Measurements from ENCODE around the gene SLC9A1. TPM values are rescaled to one million over a fixed set of nuclear protein-coding genes. Genes with fewer than 3 reads are reported as not detected.

SLC9A1 gene
- polyA plus RNA-seq, 1 of the 3 experiments (the other 2 are of a cell fraction), result 11.4 TPM

- TF ChIP-seq CTCF (IDR thresholded peaks at IDR 0.05) (no peak), RFX5 (IDR thresholded peaks at IDR 0.05; ENCODE audit: low read length) (no peak), GABPA (IDR thresholded peaks at IDR 0.05; ENCODE audit: low read depth) (no peak), ZBTB33 (IDR thresholded peaks at IDR 0.05; ENCODE audit: borderline replicate concordance, low read depth) (no peak), SMC3 (IDR thresholded peaks at IDR 0.05; ENCODE audit: low read depth, low read length) (no peak)
Observed at GRCh38 chr1:27065999-27066630, 88.8 kb downstream of the SLC9A1 start (continued).

- H4K20me1 ChIP-seq (ENCODE audit: insufficient read depth), result no peaks in the 10 kb centered on the region
- no peak overlapping the region for H3K4me3 ChIP-seq (ENCODE audit: low read depth in 2 of 2, low read length in 1 of 2)
- H2AFZ ChIP-seq (ENCODE audit: low read depth), result no peak overlapping the region
- H3K36me3 ChIP-seq (replicated peaks in 1 of 2; ENCODE audit: control insufficient read depth in 1 of 2, insufficient read depth in 2 of 2, low read length in 1 of 2), result no peaks in the 10 kb centered on the region
- H3K27ac ChIP-seq (ENCODE audit: low read depth in 2 of 2, low read length in 1 of 2), result no peak overlapping the region
- H3K79me2 ChIP-seq (ENCODE audit: insufficient read depth), result no peaks in the 10 kb centered on the region
- H3K9me2 ChIP-seq, result no peaks in the 10 kb centered on the region
- DNase-seq, result no peak
- TF ChIP-seq MAX (IDR thresholded peaks at IDR 0.05; ENCODE audit: low read depth), result no peak
- TF ChIP-seq NFIC (IDR thresholded peaks at IDR 0.05; ENCODE audit: borderline replicate concordance), result no peak
- no peak for TF ChIP-seq CTCF (IDR thresholded peaks at IDR 0.05)
- no peak for TF ChIP-seq POLR2AphosphoS5 (IDR thresholded peaks at IDR 0.05; ENCODE audit: low read depth, low read length)
- no peak for TF ChIP-seq EP300 (IDR thresholded peaks at IDR 0.05; ENCODE audit: borderline replicate concordance in 1 of 2, low read depth in 1 of 2, low read length in 1 of 2)
- TF ChIP-seq USF1 (IDR thresholded peaks at IDR 0.05; ENCODE audit: borderline replicate concordance, low read depth), result no peak
- no peak for TF ChIP-seq GATA2 (CRISPR knock-in tag; IDR thresholded peaks at IDR 0.05)
- no peak for TF ChIP-seq RXRA (IDR thresholded peaks at IDR 0.05; ENCODE audit: borderline replicate concordance, low read depth)
- no peak for TF ChIP-seq GABPA (IDR thresholded peaks at IDR 0.05; ENCODE audit: low read depth)
- TF ChIP-seq MXI1 (IDR thresholded peaks at IDR 0.05; ENCODE audit: low read depth, low read length), result no peak
- TF ChIP-seq YY1 (IDR thresholded peaks at IDR 0.05; ENCODE audit: low read depth), result no peak
- no peak for TF ChIP-seq ZBTB33 (IDR thresholded peaks at IDR 0.05; ENCODE audit: borderline replicate concordance, low read depth)
- no peak overlapping the region for H3K9ac ChIP-seq
- H3K4me2 ChIP-seq, result no peak overlapping the region
- no peaks in the 10 kb centered on the region for H3F3A ChIP-seq (replicated peaks; ENCODE audit: insufficient read depth)
- H3K27me3 ChIP-seq (ENCODE audit: insufficient read depth), result no peaks in the 10 kb centered on the region
- H3K4me1 ChIP-seq (ENCODE audit: control insufficient read depth in 1 of 2, insufficient read depth in 2 of 2, low read depth in 1 of 2, low read length in 1 of 2), result peaks cover 0 to 6% of the 10 kb centered on the region in 2 experiments; a peak in 1 of 4 replicates
- H3K9me3 ChIP-seq, result no peaks in the 10 kb centered on the region
- ChIA-PET CTCF (interaction anchor here (0.9 to 38.3 kb wide), 5 partner anchors 8 to 223 kb away, joined by 3 to 1084 read pairs (median 6); no protein-coding TSS in a partner anchor), POLR2A (no interaction called here)
- 71% methylated on average over 8 of the region's 8 CpGs for WGBS (ENCODE audit: low lambda C conversion rate)
Observed at GRCh38 chr1:27060891-27061290, 94.0 kb downstream of the SLC9A1 start.
